K562 (cell line): Measurements from ENCODE around the gene MYB. TPM values are rescaled to one million over a fixed set of nuclear protein-coding genes. Genes with fewer than 3 reads are reported as not detected.

Source experiments
- C11orf30 ChIP-seq: fragments of 450-650 bp; IDR thresholded peaks from 2 replicates; pipeline ENCODE4 v1.6.1; 2016; ENCODE audit warnings: low read depth, mild to moderate bottlenecking
- FOXA1 ChIP-seq: fragments of 450-650 bp; IDR thresholded peaks from 2 replicates; pipeline ENCODE4 v1.6.1; 2016; ENCODE audit warnings: mild to moderate bottlenecking, borderline replicate concordance
- HDAC2 ChIP-seq: fragments of 450-650 bp; IDR thresholded peaks from 2 replicates; pipeline ENCODE4 v1.6.1; 2016; ENCODE audit warnings: mild to moderate bottlenecking
- KAT7 ChIP-seq: sonication (generic); formaldehyde crosslinking; IDR thresholded peaks from 2 replicates; pipeline ENCODE4 v1.8.0; 2022; ENCODE audit warnings: missing genetic modification reagents, mild to moderate bottlenecking, borderline replicate concordance
- MYBL2 ChIP-seq, 2 experiments: fragments of 450-650 bp in 1 of 2; sonication (generic) in 1 of 2; formaldehyde crosslinking in 1 of 2; IDR thresholded peaks; 2 replicates each; pipeline versions ENCODE4 v1.6.1 to v1.8.1; 2017 to 2022; ENCODE audit warnings: borderline replicate concordance in 1 of 2, inconsistent platforms in 1 of 2, low read depth in 1 of 2, mild to moderate bottlenecking in 1 of 2, missing genetic modification reagents in 1 of 2, moderate library complexity in 1 of 2
- SMAD3 ChIP-seq: fragments of 450-650 bp; formaldehyde crosslinking; conservative IDR thresholded peaks from 2 replicates; pipeline ENCODE4 v1.4.0; 2020; ENCODE audit warnings: mild to moderate bottlenecking
- TSC22D4 ChIP-seq: fragments of 450-650 bp; IDR thresholded peaks from 2 replicates; pipeline ENCODE4 v1.6.1; 2016; ENCODE audit warnings: missing genetic modification characterization, missing biosample characterization, control low read depth
- ZNF280A ChIP-seq: fragments of 450-650 bp; IDR thresholded peaks from 2 replicates; pipeline ENCODE4 v1.6.1; 2018; ENCODE audit warnings: mild to moderate bottlenecking, low read depth; ENCODE audit not compliant: partially characterized antibody
- ZNF324 ChIP-seq: fragments of 250-450 bp; sonication (Bioruptor Pico); IDR thresholded peaks from 2 replicates; pipeline ENCODE4 v1.4.0; 2020; ENCODE audit warnings: mild to moderate bottlenecking
- ZNF592 ChIP-seq: fragments of 450-650 bp; IDR thresholded peaks from 2 replicates; pipeline ENCODE4 v1.6.1; 2017; ENCODE audit warnings: antibody characterized with exemption, mild to moderate bottlenecking
- ZSCAN29 ChIP-seq: fragments of 450-650 bp; IDR thresholded peaks from 2 replicates; pipeline ENCODE4 v1.6.1; 2017
- polyA plus RNA-seq, 8 experiments: library from polyadenylated mRNA; depleted of rRNA in 4 of 8; stranded (reverse) in 5 of 8; unstranded in 3 of 8; fragments of >200 nt; fragmentation: Nextera tagmentation in 2 of 8; fragmentation: Illumina TruSeq in 1 of 8; extraction: Ambion mirVana in 2 of 8; extraction: Trizol in 1 of 8; gene quantifications; 2 replicates each; pipeline versions ENCODE4 v1.2.1 to v1.2.3, GENCODE V29; 2011 to 2014; ENCODE audit warnings: inconsistent platforms in 1 of 8, missing spikeins in 1 of 8
- total RNA-seq, 7 experiments: library from RNA; depleted of rRNA in 6 of 7; stranded (reverse); fragments of >200 nt in 6 of 7; fragmentation: Illumina TruSeq in 2 of 7; extraction: Trizol in 2 of 7; gene quantifications; 2 replicates each; pipeline versions ENCODE4 v1.2.1 to v1.2.3, GENCODE V29; 2011 to 2021; ENCODE audit warnings: low replicate concordance in 1 of 7
- TF ChIP-seq, protein P1 (sequence below): fragments of 450-650 bp; IDR thresholded peaks from 2 replicates; pipeline ENCODE4 v1.6.1; 2016; ENCODE audit warnings: mild to moderate bottlenecking
- TF ChIP-seq, protein P2 (sequence below): sonication (generic); formaldehyde crosslinking; IDR thresholded peaks from 2 replicates; pipeline ENCODE4 v1.9.0; 2022; ENCODE audit warnings: mild to moderate bottlenecking, missing genetic modification reagents

MYB gene
- total and polyA plus RNA-seq, 9 of the 15 experiments (the other 6 are each of a cell fraction or from before 2014, with no cell fraction given), result 35.8 to 218 (median 140) TPM

DNA sequence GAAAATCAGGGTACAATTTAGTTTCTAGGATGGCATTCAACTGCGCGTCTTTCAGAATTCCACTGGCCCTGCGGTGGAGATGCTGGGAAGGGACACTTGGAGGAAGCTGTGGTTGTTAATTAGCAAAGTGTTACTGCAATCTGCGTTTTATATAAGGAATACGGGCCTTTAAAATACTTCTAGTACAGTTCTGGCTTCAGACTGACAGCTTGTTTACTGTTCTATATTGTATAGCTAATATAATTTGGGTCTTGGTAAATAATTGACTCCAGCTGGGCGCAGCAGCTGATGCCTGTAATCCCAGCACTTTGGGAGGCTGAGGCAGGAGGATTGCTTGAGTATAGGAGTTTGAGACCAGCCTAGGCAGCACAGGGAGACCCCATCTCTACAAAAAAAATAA lies 63.7 kb downstream of the MYB start (continued):
- TF ChIP-seq ZNF592 (no peak), MYBL2 (IDR thresholded peaks at IDR 0.05; ENCODE audit: low read depth) (no peak), MYBL2 (CRISPR knock-in tag; IDR thresholded peaks at IDR 0.05; ENCODE audit: borderline replicate concordance) (no peak), HDAC2 (no peak), SMAD3 (CRISPR knock-in tag) (no peak), TSC22D4 (no peak), FOXA1 (no peak), ZNF324 (CRISPR knock-in tag) (no peak), C11orf30 (no peak), ZSCAN29 (no peak), KAT7 (CRISPR knock-in tag) (no peak), ZNF280A (no peak)
- TF ChIP-seq, protein P1, sequence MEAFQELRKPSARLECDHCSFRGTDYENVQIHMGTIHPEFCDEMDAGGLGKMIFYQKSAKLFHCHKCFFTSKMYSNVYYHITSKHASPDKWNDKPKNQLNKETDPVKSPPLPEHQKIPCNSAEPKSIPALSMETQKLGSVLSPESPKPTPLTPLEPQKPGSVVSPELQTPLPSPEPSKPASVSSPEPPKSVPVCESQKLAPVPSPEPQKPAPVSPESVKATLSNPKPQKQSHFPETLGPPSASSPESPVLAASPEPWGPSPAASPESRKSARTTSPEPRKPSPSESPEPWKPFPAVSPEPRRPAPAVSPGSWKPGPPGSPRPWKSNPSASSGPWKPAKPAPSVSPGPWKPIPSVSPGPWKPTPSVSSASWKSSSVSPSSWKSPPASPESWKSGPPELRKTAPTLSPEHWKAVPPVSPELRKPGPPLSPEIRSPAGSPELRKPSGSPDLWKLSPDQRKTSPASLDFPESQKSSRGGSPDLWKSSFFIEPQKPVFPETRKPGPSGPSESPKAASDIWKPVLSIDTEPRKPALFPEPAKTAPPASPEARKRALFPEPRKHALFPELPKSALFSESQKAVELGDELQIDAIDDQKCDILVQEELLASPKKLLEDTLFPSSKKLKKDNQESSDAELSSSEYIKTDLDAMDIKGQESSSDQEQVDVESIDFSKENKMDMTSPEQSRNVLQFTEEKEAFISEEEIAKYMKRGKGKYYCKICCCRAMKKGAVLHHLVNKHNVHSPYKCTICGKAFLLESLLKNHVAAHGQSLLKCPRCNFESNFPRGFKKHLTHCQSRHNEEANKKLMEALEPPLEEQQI, result no peak
- TF ChIP-seq, protein P2, sequence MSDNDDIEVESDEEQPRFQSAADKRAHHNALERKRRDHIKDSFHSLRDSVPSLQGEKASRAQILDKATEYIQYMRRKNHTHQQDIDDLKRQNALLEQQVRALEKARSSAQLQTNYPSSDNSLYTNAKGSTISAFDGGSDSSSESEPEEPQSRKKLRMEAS (CRISPR knock-in tag), result no peak
